Loucy (cell line): ENCODE data around the gene TRPM5.

ENCODE experiments used
- H2AFZ ChIP-seq: fragments of 200-600 bp; sonication (generic); 2 replicates; pipeline ENCODE4 v1.6.0; 2016; ENCODE audit warnings: antibody characterized with exemption, mild to moderate bottlenecking, low read length, moderate library complexity
- H3F3A ChIP-seq: fragments of 200-600 bp; 2 replicates; pipeline ENCODE4 v1.6.0; 2016; ENCODE audit warnings: antibody characterized with exemption, low read depth, mild to moderate bottlenecking
- H3K27me3 ChIP-seq: fragments of 200-600 bp; sonication (generic); 2 replicates; pipeline ENCODE4 v1.6.1; 2014; ENCODE audit warnings: low read length, mild to moderate bottlenecking; ENCODE audit not compliant: insufficient read depth, poor library complexity, severe bottlenecking
- H3K36me3 ChIP-seq: fragments of 200-600 bp; sonication (generic); 2 replicates; pipeline ENCODE4 v1.6.1; 2016; ENCODE audit warnings: low read length; ENCODE audit not compliant: insufficient read depth
- H3K4me1 ChIP-seq: fragments of 200-600 bp; sonication (generic); 2 replicates; pipeline ENCODE4 v1.5.1; 2014; ENCODE audit warnings: low read length, mild to moderate bottlenecking; ENCODE audit not compliant: insufficient read depth, poor library complexity, severe bottlenecking
- H3K4me2 ChIP-seq: fragments of 200-600 bp; sonication (generic); 2 replicates; pipeline ENCODE4 v1.6.0; 2014; ENCODE audit warnings: antibody characterized with exemption, low read length, low read depth, mild to moderate bottlenecking; ENCODE audit not compliant: poor library complexity, severe bottlenecking
- H3K4me3 ChIP-seq: fragments of 200-600 bp; sonication (generic); 2 replicates; pipeline ENCODE4 v1.5.1; 2014; ENCODE audit warnings: low read length, mild to moderate bottlenecking, mixed read lengths; ENCODE audit not compliant: poor library complexity, severe bottlenecking
- H3K79me2 ChIP-seq: fragments of 200-600 bp; sonication (generic); 2 replicates; pipeline ENCODE4 v1.6.1; 2014; ENCODE audit warnings: low read length; ENCODE audit not compliant: insufficient read depth
- H3K9ac ChIP-seq: fragments of 200-600 bp; sonication (generic); 2 replicates; pipeline ENCODE4 v1.6.0; 2014; ENCODE audit warnings: mild to moderate bottlenecking, low read depth, low read length, moderate library complexity; ENCODE audit not compliant: poor library complexity, severe bottlenecking
- H3K9me2 ChIP-seq: fragments of 200-600 bp; sonication (generic); replicated peaks from 2 replicates; pipeline ENCODE4 v1.6.1; 2016; ENCODE audit warnings: low read depth, low read length, mixed read lengths
- H3K9me3 ChIP-seq: fragments of 200-600 bp; sonication (generic); 2 replicates; pipeline ENCODE4 v1.6.1; 2014; ENCODE audit warnings: mild to moderate bottlenecking, antibody characterized with exemption, low read length, low read depth; ENCODE audit not compliant: insufficient read depth
- H4K20me1 ChIP-seq: fragments of 200-600 bp; sonication (generic); 2 replicates; pipeline ENCODE4 v1.6.0; 2014; ENCODE audit warnings: antibody characterized with exemption, low read length, mild to moderate bottlenecking; ENCODE audit not compliant: insufficient read depth, poor library complexity, severe bottlenecking
- EZH2phosphoT487 ChIP-seq: fragments of 200-600 bp; IDR thresholded peaks from 2 replicates; pipeline ENCODE4 v1.6.1; 2018; ENCODE audit warnings: antibody characterized with exemption, mild to moderate bottlenecking, moderate library complexity, borderline replicate concordance
- TF ChIP-seq, protein P1 (sequence below): fragments of 200-600 bp; sonication (generic); conservative IDR thresholded peaks from 2 replicates; pipeline ENCODE4 v1.5.1; 2014; ENCODE audit warnings: mild to moderate bottlenecking, antibody characterized with exemption, low read length

The TRPM5 gene

DNA sequence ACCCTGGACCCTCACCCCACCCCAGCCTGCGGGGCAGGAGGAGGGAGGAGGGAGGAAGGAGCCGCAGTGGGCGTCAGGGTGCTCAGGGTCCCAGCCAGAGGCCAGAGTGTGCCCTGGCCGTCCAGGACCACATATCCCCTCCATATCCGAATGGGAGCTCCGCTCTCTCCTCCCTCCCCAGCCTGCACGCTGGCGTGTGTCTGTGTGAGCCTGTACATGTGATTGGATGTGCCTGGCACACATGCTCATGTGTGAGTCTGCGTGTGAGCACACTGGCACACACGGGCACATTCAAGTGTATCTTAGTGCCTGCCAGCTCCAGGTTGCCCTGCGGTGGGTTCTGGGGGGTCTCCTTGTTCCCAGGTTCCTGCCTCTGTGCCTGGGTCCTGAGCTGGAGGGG lies 35.6 kb downstream of the TRPM5 start:
- H3K9me2 ChIP-seq: no peaks in the 10 kb centered on the region
- H3K9me3 ChIP-seq: no peaks in the 10 kb centered on the region
- no peak for TF ChIP-seq EZH2phosphoT487
- TF ChIP-seq, protein P1, sequence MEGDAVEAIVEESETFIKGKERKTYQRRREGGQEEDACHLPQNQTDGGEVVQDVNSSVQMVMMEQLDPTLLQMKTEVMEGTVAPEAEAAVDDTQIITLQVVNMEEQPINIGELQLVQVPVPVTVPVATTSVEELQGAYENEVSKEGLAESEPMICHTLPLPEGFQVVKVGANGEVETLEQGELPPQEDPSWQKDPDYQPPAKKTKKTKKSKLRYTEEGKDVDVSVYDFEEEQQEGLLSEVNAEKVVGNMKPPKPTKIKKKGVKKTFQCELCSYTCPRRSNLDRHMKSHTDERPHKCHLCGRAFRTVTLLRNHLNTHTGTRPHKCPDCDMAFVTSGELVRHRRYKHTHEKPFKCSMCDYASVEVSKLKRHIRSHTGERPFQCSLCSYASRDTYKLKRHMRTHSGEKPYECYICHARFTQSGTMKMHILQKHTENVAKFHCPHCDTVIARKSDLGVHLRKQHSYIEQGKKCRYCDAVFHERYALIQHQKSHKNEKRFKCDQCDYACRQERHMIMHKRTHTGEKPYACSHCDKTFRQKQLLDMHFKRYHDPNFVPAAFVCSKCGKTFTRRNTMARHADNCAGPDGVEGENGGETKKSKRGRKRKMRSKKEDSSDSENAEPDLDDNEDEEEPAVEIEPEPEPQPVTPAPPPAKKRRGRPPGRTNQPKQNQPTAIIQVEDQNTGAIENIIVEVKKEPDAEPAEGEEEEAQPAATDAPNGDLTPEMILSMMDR: no peak
- no peaks in the 10 kb centered on the region for H3K27me3 ChIP-seq
- H3K36me3 ChIP-seq: peaks cover under 1% of the 10 kb centered on the region; the same call in 1 of the 2 replicates
- no peaks in the 10 kb centered on the region for H3F3A ChIP-seq
- H2AFZ ChIP-seq: no peak overlapping the region
- H3K79me2 ChIP-seq: no peaks in the 10 kb centered on the region
- H3K4me3 ChIP-seq: no peak overlapping the region
- H3K4me2 ChIP-seq: no peak overlapping the region
- H3K9ac ChIP-seq: no peak overlapping the region
- H3K4me1 ChIP-seq: no peaks in the 10 kb centered on the region
- H4K20me1 ChIP-seq: no peaks in the 10 kb centered on the region

GRCh38 chr11:2406878-2407410 lies 37.4 kb downstream of the TRPM5 start:
- Histone ChIP-seq H4K20me1 (peaks cover under 1% of the 10 kb centered on the region), H3K79me2 (peaks cover 14% of the 10 kb centered on the region), H3K4me2 (no peak overlapping the region), H3K9me3 (no peaks in the 10 kb centered on the region), H3K36me3 (peaks cover 8% of the 10 kb centered on the region; the same call in 1 of the 2 replicates), H3F3A (no peaks in the 10 kb centered on the region), H3K4me3 (no peak overlapping the region), H3K9ac (no peak overlapping the region), H3K9me2 (no peaks in the 10 kb centered on the region), H3K27me3 (no peaks in the 10 kb centered on the region), H3K4me1 (peaks cover 4% of the 10 kb centered on the region), H2AFZ (no peak overlapping the region)
- TF ChIP-seq, protein P1: no peak
- TF ChIP-seq EZH2phosphoT487: no peak

DNA sequence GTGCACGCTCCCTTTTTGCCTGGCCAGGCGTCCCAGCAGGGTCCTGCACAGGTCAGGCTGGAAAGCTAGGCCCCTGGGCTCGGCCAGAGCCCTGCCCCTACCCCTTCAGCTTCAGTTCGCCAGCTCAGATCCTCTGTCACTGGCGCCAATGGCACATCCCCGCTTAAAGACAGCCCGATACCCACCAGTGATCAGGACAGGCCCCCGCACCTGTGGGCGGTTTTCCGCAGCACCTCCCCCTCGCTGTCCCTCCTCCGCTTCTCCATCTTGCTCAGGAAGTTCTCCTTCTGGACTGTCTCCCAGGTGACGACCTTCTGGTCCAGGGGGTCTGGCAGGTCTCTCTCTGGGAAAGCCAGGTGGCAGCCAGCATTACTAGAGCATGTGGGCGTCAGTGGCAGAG lies 37.9 kb downstream of the TRPM5 start:
- peaks cover 7% of the 10 kb centered on the region for H3K4me1 ChIP-seq
- TF ChIP-seq, protein P1: no peak
- TF ChIP-seq EZH2phosphoT487: no peak

More for the DNA sequence above, 37.9 kb downstream of the TRPM5 start:
- Histone ChIP-seq H3K36me3 (peaks cover 8% of the 10 kb centered on the region; the same call in 1 of the 2 replicates), H3K4me3 (no peak overlapping the region), H3K9me3 (no peaks in the 10 kb centered on the region), H4K20me1 (peaks cover 6% of the 10 kb centered on the region), H3K9me2 (no peaks in the 10 kb centered on the region), H3K79me2 (peaks cover 19% of the 10 kb centered on the region), H2AFZ (no peak overlapping the region), H3K9ac (no peak overlapping the region), H3K27me3 (no peaks in the 10 kb centered on the region), H3F3A (no peaks in the 10 kb centered on the region), H3K4me2 (no peak overlapping the region)
